ENCODE data around the gene EFNB3. TPM values are rescaled to one million over a fixed set of nuclear protein-coding genes. Genes with fewer than 3 reads are reported as not detected.

EFNB3 gene
- total RNA-seq, 1 donor = not detected

Other genes with a start within 250 kb of the EFNB3 start
- 30.9 TPM for gene ZBTB4, start 225.6 kb upstream of the EFNB3 start, total RNA-seq
- gene SLC35G6, start 223.8 kb upstream of the EFNB3 start, total RNA-seq = not detected
- gene POLR2A, start 220.8 kb upstream of the EFNB3 start, total RNA-seq = 174 TPM
- 14.4 TPM for gene TNFSF12, start 156.1 kb upstream of the EFNB3 start, total RNA-seq
- gene TNFSF13, start 146.5 kb upstream of the EFNB3 start, total RNA-seq = 44.9 TPM
- gene SENP3, start 143.3 kb upstream of the EFNB3 start, total RNA-seq = 33.1 TPM
- gene CD68, start 125.6 kb upstream of the EFNB3 start, total RNA-seq = 147 TPM
- gene MPDU1, start 121.3 kb upstream of the EFNB3 start, total RNA-seq = 48.0 TPM
- 0.52 TPM for gene SOX15, start 115.1 kb upstream of the EFNB3 start, total RNA-seq
- gene FXR2, start 90.3 kb upstream of the EFNB3 start, total RNA-seq = 7.7 TPM
- 28.3 TPM for gene SAT2, start 77.4 kb upstream of the EFNB3 start, total RNA-seq
- not detected for gene SHBG, start 75.1 kb upstream of the EFNB3 start, total RNA-seq
- not detected for gene ATP1B2, start 54.3 kb upstream of the EFNB3 start, total RNA-seq
- 9.9 TPM for gene TP53, start 17.7 kb upstream of the EFNB3 start, total RNA-seq
- 3.6 TPM for gene WRAP53, start 16.7 kb upstream of the EFNB3 start, total RNA-seq
- under 0.01 TPM for gene DNAH2, start 12.5 kb downstream of the EFNB3 start, total RNA-seq
- 88.1 TPM for gene KDM6B, start 129.0 kb downstream of the EFNB3 start, total RNA-seq
- gene TMEM88, start 149.9 kb downstream of the EFNB3 start, total RNA-seq = 8.5 TPM
- 14.0 TPM for gene NAA38, start 152.4 kb downstream of the EFNB3 start, total RNA-seq
- gene CYB5D1, start 152.8 kb downstream of the EFNB3 start, total RNA-seq = 8.8 TPM
- gene CHD3, start 183.6 kb downstream of the EFNB3 start, total RNA-seq = 96.4 TPM
- gene RNF227, start 211.1 kb downstream of the EFNB3 start, total RNA-seq = 2.4 TPM
- gene KCNAB3, start 224.7 kb downstream of the EFNB3 start, total RNA-seq = 1.2 TPM
- gene TRAPPC1, start 226.7 kb downstream of the EFNB3 start, total RNA-seq = 21.4 TPM
- 9.2 TPM for gene CNTROB, start 227.0 kb downstream of the EFNB3 start, total RNA-seq